ENCODE data around the gene MANBA.
A peak's percentile ranks its signal among the peaks of the same experiment; 100 is the strongest.

MANBA gene

DNA sequence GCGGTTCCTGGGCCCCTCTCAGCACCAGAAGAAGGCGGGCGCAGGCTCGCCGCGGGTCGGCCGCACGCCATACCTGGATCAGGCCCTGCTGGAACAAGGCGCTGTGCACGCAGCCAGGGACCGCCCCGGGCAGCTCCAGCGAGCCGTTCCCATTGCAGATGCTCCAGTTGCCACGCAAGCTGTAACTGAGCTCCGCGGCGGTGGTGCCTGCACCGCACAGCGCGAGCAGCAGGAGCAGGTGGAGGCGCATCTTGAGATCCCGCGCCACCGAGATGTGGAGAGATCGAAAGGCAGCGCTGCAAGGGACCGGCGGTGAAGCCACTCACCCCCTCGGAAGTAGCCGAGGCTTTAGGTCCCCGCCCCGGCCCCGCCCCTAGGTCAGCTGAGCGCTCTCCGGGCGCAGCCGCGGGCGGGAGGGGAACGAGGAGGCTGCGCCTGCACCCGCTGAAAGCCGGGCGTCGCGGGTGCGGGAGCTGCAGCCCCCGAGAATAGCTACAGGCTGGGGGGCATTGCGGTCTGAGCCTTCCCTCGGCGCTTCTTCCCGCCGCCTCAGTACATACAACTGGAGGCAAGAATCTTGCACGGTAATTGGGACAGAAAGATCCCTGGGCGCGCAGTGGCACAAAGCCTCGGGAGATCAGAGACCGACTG, at the start of gene MANBA:
MANBA (minus strand) TSS at position 324 of the 651 bp plus-strand sequence; CDS start at position 250, 74 bp downstream.
- peak; percentile 92 for DNase-seq

DNA sequence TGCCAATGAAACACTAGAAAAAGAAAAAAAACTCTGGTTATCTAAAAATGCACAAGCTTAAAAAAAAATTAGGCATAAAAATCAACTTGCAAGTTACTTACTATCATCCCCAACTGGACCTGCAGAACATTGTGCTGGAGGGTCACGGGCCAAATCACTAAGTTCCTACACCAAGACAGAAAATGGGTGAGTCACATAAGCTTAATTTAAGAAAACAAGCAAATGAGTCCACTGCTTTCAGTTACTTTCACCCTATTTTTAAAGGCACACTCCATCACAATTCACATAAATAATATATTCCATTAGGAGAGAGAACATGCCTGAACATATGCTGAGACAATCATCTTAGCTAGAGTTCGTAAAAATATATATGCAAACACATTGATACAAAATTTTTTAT, 48.9 kb upstream of the MANBA start:
- DNase-seq = no peak

- peak; percentile 26 for DNase-seq
Measured at GRCh38 chr4:102809190-102809589, 48.4 kb upstream of the MANBA start.

- no peak for DNase-seq
Measured at GRCh38 chr4:102808009-102808408, 47.2 kb upstream of the MANBA start.

- no peak for DNase-seq
Measured at GRCh38 chr4:102807345-102807744, 46.6 kb upstream of the MANBA start.

GRCh38 chr4:102799816-102800215, 39.0 kb upstream of the MANBA start:
- no peak for DNase-seq

GRCh38 chr4:102794999-102795398, 34.2 kb upstream of the MANBA start:
- DNase-seq = no peak

DNA sequence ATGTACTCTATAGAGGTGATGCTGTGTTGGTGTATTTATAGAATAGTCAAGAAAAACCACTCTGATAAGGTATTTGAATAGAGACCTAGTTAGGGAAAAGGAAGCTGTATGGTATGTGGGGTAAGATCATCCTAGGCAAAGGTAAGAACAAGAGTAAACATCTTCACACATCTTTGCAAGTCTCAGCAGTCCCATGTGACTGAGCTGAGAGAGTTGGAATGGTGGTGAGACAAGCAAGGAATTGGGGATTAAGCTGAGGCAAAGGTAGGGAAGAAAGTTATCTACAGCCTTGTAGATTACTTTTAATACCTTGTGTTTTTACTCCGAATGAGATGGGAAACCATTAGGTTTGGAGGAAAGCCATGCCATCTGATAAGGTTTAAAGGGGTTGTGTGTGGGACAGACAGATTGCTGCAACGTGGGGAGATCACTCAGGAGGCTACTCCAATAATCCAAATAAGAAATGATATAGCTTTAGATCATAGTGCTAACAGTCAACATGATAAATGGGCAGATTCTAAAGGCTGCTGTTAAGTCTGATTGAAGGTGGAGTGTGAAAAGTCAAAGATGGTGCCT, 31.7 kb upstream of the MANBA start:
- peak; percentile 37 for DNase-seq

GRCh38 chr4:102791318-102791835, 30.6 kb upstream of the MANBA start:
- no peak for DNase-seq

GRCh38 chr4:102789317-102789717, 28.5 kb upstream of the MANBA start:
- peak; percentile 66 for DNase-seq

- no peak for DNase-seq
Measured at GRCh38 chr4:102787944-102788343, 27.2 kb upstream of the MANBA start.

- DNase-seq = peak; percentile 73
Measured at GRCh38 chr4:102787096-102787881, 26.5 kb upstream of the MANBA start.

GRCh38 chr4:102786279-102786678, 25.5 kb upstream of the MANBA start:
- peak; percentile 10 for DNase-seq

DNA sequence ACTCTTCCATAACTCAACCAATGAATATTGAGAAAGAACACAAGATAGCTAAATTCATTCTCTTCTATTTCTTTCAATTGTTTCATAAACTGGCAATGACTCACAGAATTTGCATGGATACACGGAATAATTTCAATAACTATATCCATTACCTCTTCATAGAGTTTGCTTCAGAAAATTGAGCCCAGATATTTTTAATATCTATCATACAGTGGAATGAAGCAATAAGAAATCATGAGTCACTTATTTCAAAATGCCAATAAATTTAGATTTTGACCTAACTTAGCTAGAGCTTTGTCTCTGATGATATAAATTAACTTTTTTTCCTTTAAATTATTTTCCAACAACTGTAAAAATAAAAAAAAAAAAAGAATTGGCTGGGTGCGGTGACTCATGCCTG, 22.2 kb upstream of the MANBA start:
- no peak for DNase-seq

DNA sequence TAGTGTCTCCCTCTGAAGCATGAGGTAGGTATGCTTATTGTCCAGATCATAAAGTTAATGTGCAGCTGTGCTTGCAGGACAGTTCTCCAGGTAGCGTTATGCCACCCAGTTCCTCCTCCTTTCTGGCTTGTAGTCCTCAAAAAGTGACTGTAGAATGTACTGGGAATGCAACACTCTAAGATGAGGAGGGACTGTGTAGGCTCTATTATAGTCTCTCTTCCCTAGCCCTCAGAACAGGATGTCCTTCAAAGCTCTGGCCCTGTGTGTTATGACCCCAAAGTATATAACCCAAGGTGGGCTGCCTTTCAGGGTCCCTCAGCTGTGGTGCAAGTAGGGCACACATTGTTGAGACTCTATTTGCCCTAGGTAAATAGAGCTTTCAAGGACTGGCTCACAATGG, 20.8 kb upstream of the MANBA start:
- no peak for DNase-seq

GRCh38 chr4:102780476-102781144, 19.8 kb upstream of the MANBA start:
- DNase-seq = peak; percentile 27

- no peak for DNase-seq
Measured at GRCh38 chr4:102779204-102779603, 18.4 kb upstream of the MANBA start.

DNA sequence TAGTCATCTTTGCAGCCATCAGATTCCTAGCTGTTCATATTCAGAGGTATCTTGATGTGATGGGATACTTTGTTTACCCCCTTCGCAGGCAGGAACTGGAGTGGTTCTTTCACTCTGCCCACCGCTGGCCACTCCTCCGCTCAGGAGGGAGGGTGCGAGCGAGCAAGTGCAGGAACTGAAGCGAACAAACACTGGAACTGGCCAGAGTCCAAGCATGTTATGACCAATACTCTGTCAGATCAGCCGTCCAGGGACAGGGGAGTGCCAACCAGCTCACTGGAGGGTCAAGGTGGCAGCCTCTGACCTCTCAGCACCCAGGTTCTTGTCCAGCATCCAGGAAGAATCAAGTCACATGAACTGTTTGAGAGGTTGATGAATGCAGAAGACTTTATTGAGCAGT, 18.0 kb upstream of the MANBA start:
- DNase-seq = no peak

GRCh38 chr4:102775805-102776204, 15.0 kb upstream of the MANBA start:
- no peak for DNase-seq

GRCh38 chr4:102774254-102774653, 13.5 kb upstream of the MANBA start:
- DNase-seq = no peak

DNA sequence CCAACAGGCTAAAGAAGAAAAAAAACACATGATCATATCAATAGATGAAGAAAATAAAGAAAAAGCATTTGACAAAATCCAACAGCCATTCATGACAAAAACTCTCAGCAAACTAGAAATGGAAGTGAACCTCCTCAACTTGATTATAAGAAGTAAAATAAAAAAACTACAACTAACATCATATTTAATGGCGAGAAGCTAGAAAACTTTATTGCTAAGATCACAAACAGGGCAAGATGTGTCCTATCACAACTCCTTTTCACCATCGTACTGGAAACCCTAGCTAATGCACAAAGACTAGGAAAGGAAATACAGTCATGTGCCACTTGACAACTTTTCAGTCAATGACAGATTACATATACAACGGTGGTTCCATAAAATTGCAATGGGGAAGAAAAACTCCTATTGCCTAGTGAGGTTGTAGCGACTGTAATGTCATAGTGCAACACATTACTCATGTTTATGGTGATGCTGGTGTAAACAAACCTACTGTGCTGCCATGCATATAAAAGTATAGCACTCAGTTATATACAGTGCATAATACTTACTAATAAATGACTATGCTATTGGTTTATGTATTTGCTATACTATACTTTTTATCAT, 12.1 kb upstream of the MANBA start:
- no peak for DNase-seq

- no peak for DNase-seq
Measured at GRCh38 chr4:102764901-102765300, 4.1 kb upstream of the MANBA start.

DNA sequence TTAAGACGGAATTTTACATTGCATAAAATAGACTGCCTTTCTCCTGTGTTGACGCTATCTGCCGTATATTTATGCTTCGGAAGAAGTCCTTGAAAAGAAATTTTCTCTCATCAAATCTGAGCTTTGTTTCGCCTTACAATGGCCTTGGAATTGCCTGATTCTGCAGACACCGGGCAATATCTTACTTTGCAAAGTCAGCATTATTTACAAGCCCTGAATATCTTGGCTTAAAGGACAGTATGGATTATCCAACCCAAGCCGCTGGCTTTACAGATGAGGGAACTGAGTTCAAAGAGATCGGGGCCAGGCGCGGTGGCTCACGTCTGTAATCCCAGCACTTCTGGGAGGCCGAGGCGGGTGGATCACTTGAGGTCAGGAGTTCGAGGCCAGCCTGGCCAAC, 1.1 kb upstream of the MANBA start:
- no peak for DNase-seq

Measured in OCI-M1 (cell line).